Right lobe of liver (tissue), 6 donors: ENCODE measurements around the gene CPED1. TPM values are rescaled to one million over a fixed set of nuclear protein-coding genes. Genes with fewer than 3 reads are reported as not detected.

Experiments
- ATAC-seq, 4 donors: fragments of 200-7000 bp; cut with Tn5 transposase; one replicate each; pipeline ENCODE4 v1.9.1; 2020; ENCODE audit warnings: mild to moderate bottlenecking in 4 of 4, moderate library complexity in 4 of 4
- DNase-seq, 3 donors: peaks; one replicate each; pipeline ENCODE4 v3.0.0-alpha.2; 2020
- H3K27ac ChIP-seq, 3 donors: fragments of 200-600 bp; one replicate each; pipeline ENCODE4 v1.8.0; 2022
- H3K27me3 ChIP-seq, 2 donors: fragments of 200-600 bp; one replicate each; pipeline ENCODE4 v1.8.0; 2022
- H3K36me3 ChIP-seq, 4 donors: fragments of 200-600 bp; sonication (generic) in 1 of 4; one replicate each; pipeline versions ENCODE4 v1.5.1 to v1.8.0; 2017 to 2022; ENCODE audit warnings: control low read depth in 1 of 4
- H3K4me1 ChIP-seq, 4 donors: fragments of 200-600 bp; sonication (generic) in 1 of 4; one replicate each; pipeline versions ENCODE4 v1.5.1 to v1.8.0; 2017 to 2022; ENCODE audit warnings: control low read depth in 1 of 4
- H3K4me3 ChIP-seq, 3 donors: fragments of 200-600 bp; one replicate each; pipeline ENCODE4 v1.8.0; 2022
- H3K9me3 ChIP-seq, 4 donors: fragments of 200-600 bp; sonication (generic) in 1 of 4; one replicate each; pipeline versions ENCODE4 v1.5.1 to v1.8.0; 2017 to 2022; ENCODE audit warnings: control low read depth in 1 of 4
- CTCF ChIP-seq, 4 donors: fragments of 200-600 bp in 3 of 4; fragments of 450-650 bp in 1 of 4; IDR thresholded peaks; one replicate each; pipeline versions ENCODE4 v1.5.1 to v1.8.0; 2016 to 2022; ENCODE audit warnings: antibody characterized with exemption in 4 of 4, mild to moderate bottlenecking in 2 of 4
- POLR2A ChIP-seq: fragments of 450-650 bp; IDR thresholded peaks from one replicate; pipeline ENCODE4 v1.6.1; 2017; ENCODE audit warnings: antibody characterized with exemption, mild to moderate bottlenecking
- WGBS: methylation state at CpG from one replicate; pipeline ENCODE4 v1.1.6; 2018; ENCODE audit warnings: low coverage, low lambda C conversion rate; ENCODE audit not compliant: insufficient coverage; ENCODE audit errors: missing lambda C conversion rate; 5-methylcytosine and 5-hydroxymethylcytosine counted together
- intact Hi-C, 2 donors: fragments of 100-400 bp; cut with DNase I; formaldehyde crosslinking; loops; one replicate each; pipeline versions ENCODE4 v1.11.2 to v1.14.1; 2022
- total RNA-seq, 6 experiments: library from RNA; depleted of rRNA in 2 of 6; stranded (reverse); fragments of >200 nt in 2 of 6; fragmentation: NEBNext Ultra II Directional in 3 of 6; extraction: Animal tissue kit (Norgen Biotek cat#: 25700) in 3 of 6; gene quantifications; one replicate each; pipeline versions ENCODE4 v1.1.0 to v1.2.4, GENCODE V29; 2016 to 2023
- donor health status: DM: no; HTN: yes; CAD: no.
- donor health status: DM: no; HTN: no; CAD: no.
- donor health status: DM: no; HTN: no; CAD: no.
- donor health status: DM: no; HTN: yes; CAD: no.
- donor health status: DM: no; HTN: yes; CAD: no.

CPED1 gene
- total RNA-seq, 6 experiments from 2014 or later, result 24.3 to 45.8 (median 34.9) TPM

GRCh38 chr7:121139427-121139826 lies 150.9 kb downstream of the CPED1 start:
- DNase-seq (no peak), ATAC-seq (peak in 3 of 4 donors; percentile 66 to 74 (median 68))
- TF ChIP-seq CTCF (IDR thresholded peaks at IDR 0.05) (no peak), POLR2A (no peak)
- WGBS, result 72% methylated on average over 3 of the region's 3 CpGs
- H3K27ac ChIP-seq, result peak overlapping the region in 2 of 3 donors; percentile 29 to 72
- peaks cover 0 to 24% (median under 1%) of the 10 kb centered on the region in 4 donors for H3K4me1 ChIP-seq
- H3K27me3 ChIP-seq, result no peaks in the 10 kb centered on the region
- H3K9me3 ChIP-seq, result no peaks in the 10 kb centered on the region
- no peak overlapping the region for H3K4me3 ChIP-seq
- intact Hi-C loops, result no loop called here
- H3K36me3 ChIP-seq, result peaks cover 0 to 4% (median 0%) of the 10 kb centered on the region in 4 donors

GRCh38 chr7:121140790-121141189 lies 152.3 kb downstream of the CPED1 start:
- ATAC-seq, result peak; percentile 70 to 83 (median 75)
- peaks cover 0 to 4% (median 0%) of the 10 kb centered on the region in 4 donors for H3K36me3 ChIP-seq
- no peak overlapping the region for H3K4me3 ChIP-seq
- TF ChIP-seq POLR2A (no peak), CTCF (IDR thresholded peaks at IDR 0.05) (no peak)
- H3K9me3 ChIP-seq, result no peaks in the 10 kb centered on the region
- peaks cover 0 to 24% (median under 1%) of the 10 kb centered on the region in 4 donors for H3K4me1 ChIP-seq
- intact Hi-C loops, result no loop called here
- H3K27ac ChIP-seq, result peak overlapping the region in 2 of 3 donors; percentile 29 to 72
- 42% methylated on average over 1 of the region's 1 CpG for WGBS
- DNase-seq, result peak in 1 of 3 donors; percentile 61
- H3K27me3 ChIP-seq, result no peaks in the 10 kb centered on the region

GRCh38 chr7:121151774-121152221 lies 163.3 kb downstream of the CPED1 start:
- Histone ChIP-seq H3K27me3 (no peaks in the 10 kb centered on the region), H3K9me3 (no peaks in the 10 kb centered on the region), H3K4me1 (peaks cover 0 to 11% (median 0%) of the 10 kb centered on the region in 4 donors), H3K27ac (no peak overlapping the region), H3K36me3 (no peaks in the 10 kb centered on the region), H3K4me3 (no peak overlapping the region)
- no peak for TF ChIP-seq POLR2A
- TF ChIP-seq CTCF (IDR thresholded peaks at IDR 0.05), result no peak
- ATAC-seq (no peak), DNase-seq (no peak)
- intact Hi-C loops, result no loop called here
- WGBS, result 74% methylated on average over 2 of the region's 2 CpGs

- no peaks in the 10 kb centered on the region for H3K36me3 ChIP-seq
- ATAC-seq (no peak), DNase-seq (no peak)
- peaks cover 0 to 23% (median 6%) of the 10 kb centered on the region in 4 donors for H3K4me1 ChIP-seq
- WGBS, result 92% methylated on average over 1 of the region's 1 CpG
- no peak overlapping the region for H3K27ac ChIP-seq
- no peak for TF ChIP-seq POLR2A
- no peak for TF ChIP-seq CTCF (IDR thresholded peaks at IDR 0.05)
- no peak overlapping the region for H3K4me3 ChIP-seq
- no peaks in the 10 kb centered on the region for H3K27me3 ChIP-seq
- intact Hi-C loops, result no loop called here
- H3K9me3 ChIP-seq, result no peaks in the 10 kb centered on the region
Observed at GRCh38 chr7:121153411-121153810, 164.9 kb downstream of the CPED1 start.
